Hematopoietic multipotent progenitor cell (in vitro differentiated cells): ENCODE data around the gene PARD3. TPM values are rescaled to one million over a fixed set of nuclear protein-coding genes. Genes with fewer than 3 reads are reported as not detected.
"Not testable (repeated sequence)": the region's sequence is repeated elsewhere in the genome, so short reads cannot be mapped to it uniquely, and the experiment has no call there.

ENCODE experiments used
- DNase-seq, 3 donors: peaks; one replicate each; pipeline ENCODE4 v3.0.0-alpha.2; 2011 to 2015; ENCODE audit warnings: low read depth in 2 of 3, low spot score in 2 of 3
- total RNA-seq: library from RNA; depleted of rRNA; stranded (reverse); fragments of >200 nt; gene quantifications from one replicate; pipeline ENCODE4 v1.2.3, GENCODE V29; 2012

PARD3 gene
- total RNA-seq, 1 donor, result 3.2 TPM

- no peak for DNase-seq
Observed at GRCh38 chr10:34721208-34721840, 93.8 kb downstream of the PARD3 start.

GRCh38 chr10:34719746-34720145 is 95.3 kb downstream of the PARD3 start:
- DNase-seq, result no peak

- DNase-seq, result no peak
Observed at GRCh38 chr10:34719328-34719727, 95.8 kb downstream of the PARD3 start.

- no peak for DNase-seq
Observed at GRCh38 chr10:34717429-34717828, 97.7 kb downstream of the PARD3 start.

GRCh38 chr10:34716958-34717357 is 98.1 kb downstream of the PARD3 start:
- DNase-seq, result peak in 2 of 3 donors; percentile 55 to 81

GRCh38 chr10:34716234-34716633 is 98.9 kb downstream of the PARD3 start:
- DNase-seq, result no peak

GRCh38 chr10:34715511-34716187 is 99.4 kb downstream of the PARD3 start:
- no peak for DNase-seq

GRCh38 chr10:34713875-34714274 is 101.2 kb downstream of the PARD3 start:
- DNase-seq, result no peak

- DNase-seq, result no peak
Observed at GRCh38 chr10:34711500-34711899, 103.6 kb downstream of the PARD3 start.

- DNase-seq, result no peak
Observed at GRCh38 chr10:34710391-34710751, 104.7 kb downstream of the PARD3 start.

GRCh38 chr10:34709637-34710390 is 105.3 kb downstream of the PARD3 start:
- DNase-seq, result no peak

GRCh38 chr10:34707656-34708055 is 107.4 kb downstream of the PARD3 start:
- DNase-seq, result no peak

GRCh38 chr10:34706992-34707391 is 108.1 kb downstream of the PARD3 start:
- not testable (repeated sequence) for DNase-seq

- DNase-seq, result no peak
Observed at GRCh38 chr10:34706147-34706546, 108.9 kb downstream of the PARD3 start.

- DNase-seq, result no peak
Observed at GRCh38 chr10:34705563-34705962, 109.5 kb downstream of the PARD3 start.

GRCh38 chr10:34704526-34705184 is 110.4 kb downstream of the PARD3 start:
- DNase-seq, result no peak

- no peak for DNase-seq
Observed at GRCh38 chr10:34702982-34703381, 112.1 kb downstream of the PARD3 start.

GRCh38 chr10:34702093-34702937 is 112.8 kb downstream of the PARD3 start:
- no peak for DNase-seq

GRCh38 chr10:34701194-34701593 is 113.9 kb downstream of the PARD3 start:
- DNase-seq, result no peak

- DNase-seq, result not testable (repeated sequence)
Observed at GRCh38 chr10:34700752-34701151, 114.3 kb downstream of the PARD3 start.
